Hepatocyte (in vitro differentiated cells): Measurements from ENCODE around the gene B4GALT5.

ENCODE experiments used
- EZH2 ChIP-seq: fragments of 200-600 bp; sonication (generic); IDR thresholded peaks from 2 replicates; pipeline ENCODE4 v1.6.1; 2016; ENCODE audit warnings: antibody characterized with exemption, mild to moderate bottlenecking, borderline replicate concordance
- TF ChIP-seq, protein P1 (sequence below): fragments of 200-600 bp; sonication (generic); IDR thresholded peaks from 2 replicates; pipeline ENCODE4 v1.5.1; 2016; ENCODE audit warnings: antibody characterized with exemption, mild to moderate bottlenecking; ENCODE audit not compliant: poor library complexity

DNA sequence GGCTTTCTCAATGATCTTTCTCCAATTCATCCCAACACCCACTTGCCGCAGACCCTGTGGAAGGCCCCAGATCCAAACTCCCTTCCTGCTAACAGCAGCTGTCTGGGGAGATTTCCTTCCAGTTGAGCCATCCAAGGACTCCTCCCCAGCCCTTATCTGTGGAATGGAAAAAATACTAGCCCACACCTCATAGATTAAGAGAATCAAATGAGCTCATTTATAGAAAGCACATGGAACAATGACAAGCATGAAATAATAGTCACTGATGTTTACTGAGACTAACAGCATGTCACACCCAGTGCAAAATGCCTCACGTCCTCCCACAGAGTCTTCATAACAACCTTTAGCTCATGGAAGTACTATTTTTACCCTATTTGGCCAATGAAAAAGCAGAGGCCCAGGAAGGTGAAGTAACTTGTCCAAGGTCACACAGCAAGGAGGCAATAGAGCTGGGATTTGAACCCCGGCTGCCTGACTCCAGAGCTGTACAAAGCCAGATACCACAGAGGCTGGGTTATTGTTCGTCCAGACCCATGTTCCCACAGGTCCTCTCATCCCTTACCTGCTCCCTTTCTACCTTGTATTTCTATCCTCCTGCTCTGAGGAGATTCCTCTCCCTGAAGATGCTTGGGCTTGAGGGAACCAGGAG, 122.3 kb downstream of the B4GALT5 start:
- TF ChIP-seq, protein P1, sequence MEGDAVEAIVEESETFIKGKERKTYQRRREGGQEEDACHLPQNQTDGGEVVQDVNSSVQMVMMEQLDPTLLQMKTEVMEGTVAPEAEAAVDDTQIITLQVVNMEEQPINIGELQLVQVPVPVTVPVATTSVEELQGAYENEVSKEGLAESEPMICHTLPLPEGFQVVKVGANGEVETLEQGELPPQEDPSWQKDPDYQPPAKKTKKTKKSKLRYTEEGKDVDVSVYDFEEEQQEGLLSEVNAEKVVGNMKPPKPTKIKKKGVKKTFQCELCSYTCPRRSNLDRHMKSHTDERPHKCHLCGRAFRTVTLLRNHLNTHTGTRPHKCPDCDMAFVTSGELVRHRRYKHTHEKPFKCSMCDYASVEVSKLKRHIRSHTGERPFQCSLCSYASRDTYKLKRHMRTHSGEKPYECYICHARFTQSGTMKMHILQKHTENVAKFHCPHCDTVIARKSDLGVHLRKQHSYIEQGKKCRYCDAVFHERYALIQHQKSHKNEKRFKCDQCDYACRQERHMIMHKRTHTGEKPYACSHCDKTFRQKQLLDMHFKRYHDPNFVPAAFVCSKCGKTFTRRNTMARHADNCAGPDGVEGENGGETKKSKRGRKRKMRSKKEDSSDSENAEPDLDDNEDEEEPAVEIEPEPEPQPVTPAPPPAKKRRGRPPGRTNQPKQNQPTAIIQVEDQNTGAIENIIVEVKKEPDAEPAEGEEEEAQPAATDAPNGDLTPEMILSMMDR = no peak
- TF ChIP-seq EZH2 = no peak
